ENCODE measurements around the gene EPG5. TPM values are rescaled to one million over a fixed set of nuclear protein-coding genes. Genes with fewer than 3 reads are reported as not detected.

EPG5 gene
- total and polyA plus RNA-seq, 12 donors, result 6.5 to 26.3 (median 20.4) TPM

DNA sequence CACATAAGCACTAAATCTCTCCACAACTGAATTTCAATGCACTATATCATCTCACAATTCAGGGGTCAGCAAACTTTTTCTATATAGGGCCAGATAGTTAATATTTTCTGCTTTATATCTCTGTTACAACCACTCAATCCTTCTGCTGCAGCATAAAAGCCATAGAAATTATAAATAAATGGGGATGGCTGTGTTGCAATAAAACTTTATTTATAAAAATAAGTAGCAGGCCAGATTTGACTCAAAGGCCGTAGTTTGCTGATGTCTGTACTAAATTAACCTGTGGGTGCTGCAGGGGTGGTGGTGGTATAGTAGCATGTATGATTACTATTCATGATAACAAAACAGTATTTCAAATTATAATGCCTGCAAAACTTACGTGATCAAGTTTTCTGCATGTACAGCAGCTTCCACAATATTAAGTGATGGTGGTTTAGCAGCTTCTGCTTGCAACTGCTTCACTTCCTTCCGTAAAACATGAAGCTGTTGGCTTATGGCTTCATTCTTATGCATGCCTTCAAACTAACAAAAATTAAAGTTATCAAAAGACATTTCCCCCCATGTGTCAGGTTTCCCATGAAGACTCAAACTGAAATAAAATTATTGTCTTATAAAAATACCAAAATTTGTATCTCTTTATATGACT, 77.6 kb downstream of the EPG5 start:
- H3K27ac ChIP-seq, result peak overlapping the region in 1 of 10 donors; percentile 73
- intact Hi-C loops (cut with DNase I), result loop anchor here in 1 of 10 donors (10.0 kb wide), 1 partner anchor 185 kb away; the partner anchor contains the start of gene PSTPIP2
- no peak for DNase-seq

DNA sequence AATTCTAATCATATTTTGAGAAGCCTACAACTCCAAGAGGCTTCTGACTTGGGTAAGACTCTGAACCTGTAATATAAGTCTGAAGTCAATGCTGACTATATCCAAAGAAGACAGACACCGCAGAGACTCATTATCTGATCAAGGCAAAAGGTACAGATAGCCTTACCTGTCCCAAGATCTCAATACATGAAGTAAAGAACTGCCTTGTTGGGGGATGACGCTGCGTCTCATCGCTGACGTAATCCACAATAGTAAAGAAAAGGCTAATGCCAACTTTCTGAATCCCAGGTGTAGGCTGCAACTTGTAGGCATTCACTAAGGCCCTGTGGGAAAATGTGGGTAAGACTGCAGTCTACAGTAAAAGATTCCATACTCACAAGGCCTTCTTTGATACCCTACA, 79.5 kb downstream of the EPG5 start:
- no peak overlapping the region for H3K4me3 ChIP-seq
- peaks cover 0 to 18% (median 0%) of the 10 kb centered on the region in 9 donors for H3K4me1 ChIP-seq
- TF ChIP-seq, protein P1, sequence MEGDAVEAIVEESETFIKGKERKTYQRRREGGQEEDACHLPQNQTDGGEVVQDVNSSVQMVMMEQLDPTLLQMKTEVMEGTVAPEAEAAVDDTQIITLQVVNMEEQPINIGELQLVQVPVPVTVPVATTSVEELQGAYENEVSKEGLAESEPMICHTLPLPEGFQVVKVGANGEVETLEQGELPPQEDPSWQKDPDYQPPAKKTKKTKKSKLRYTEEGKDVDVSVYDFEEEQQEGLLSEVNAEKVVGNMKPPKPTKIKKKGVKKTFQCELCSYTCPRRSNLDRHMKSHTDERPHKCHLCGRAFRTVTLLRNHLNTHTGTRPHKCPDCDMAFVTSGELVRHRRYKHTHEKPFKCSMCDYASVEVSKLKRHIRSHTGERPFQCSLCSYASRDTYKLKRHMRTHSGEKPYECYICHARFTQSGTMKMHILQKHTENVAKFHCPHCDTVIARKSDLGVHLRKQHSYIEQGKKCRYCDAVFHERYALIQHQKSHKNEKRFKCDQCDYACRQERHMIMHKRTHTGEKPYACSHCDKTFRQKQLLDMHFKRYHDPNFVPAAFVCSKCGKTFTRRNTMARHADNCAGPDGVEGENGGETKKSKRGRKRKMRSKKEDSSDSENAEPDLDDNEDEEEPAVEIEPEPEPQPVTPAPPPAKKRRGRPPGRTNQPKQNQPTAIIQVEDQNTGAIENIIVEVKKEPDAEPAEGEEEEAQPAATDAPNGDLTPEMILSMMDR (IDR thresholded peaks at IDR 0.05), result no peak
- intact Hi-C loops (cut with DNase I), result loop anchor here in 1 of 10 donors (10.0 kb wide), 1 partner anchor 187 kb away; the partner anchor contains the start of gene PSTPIP2
- no peaks in the 10 kb centered on the region for H3K27me3 ChIP-seq
- no peak overlapping the region for H3K27ac ChIP-seq
- H3K36me3 ChIP-seq, result peaks cover 0 to 99% (median 30%) of the 10 kb centered on the region in 9 donors
- no peak for ATAC-seq
- WGBS, 2 donors, result 98 to 99% methylated on average over 5 of the region's 5 CpGs
- no peaks in the 10 kb centered on the region for H3K9me3 ChIP-seq
- no peak for DNase-seq

More for the DNA sequence above, 77.6 kb downstream of the EPG5 start:
- TF ChIP-seq, protein P1 (IDR thresholded peaks at IDR 0.05), result no peak
- H3K9me3 ChIP-seq, result no peaks in the 10 kb centered on the region
- peaks cover 0 to 18% (median 0%) of the 10 kb centered on the region in 9 donors for H3K4me1 ChIP-seq
- no peak overlapping the region for H3K4me3 ChIP-seq
- H3K36me3 ChIP-seq, result peaks cover 0 to 97% (median 23%) of the 10 kb centered on the region in 9 donors
- 92 to 98% methylated on average over 3 of the region's 3 CpGs for WGBS, 2 donors
- no peak for ATAC-seq
- no peaks in the 10 kb centered on the region for H3K27me3 ChIP-seq

DNA sequence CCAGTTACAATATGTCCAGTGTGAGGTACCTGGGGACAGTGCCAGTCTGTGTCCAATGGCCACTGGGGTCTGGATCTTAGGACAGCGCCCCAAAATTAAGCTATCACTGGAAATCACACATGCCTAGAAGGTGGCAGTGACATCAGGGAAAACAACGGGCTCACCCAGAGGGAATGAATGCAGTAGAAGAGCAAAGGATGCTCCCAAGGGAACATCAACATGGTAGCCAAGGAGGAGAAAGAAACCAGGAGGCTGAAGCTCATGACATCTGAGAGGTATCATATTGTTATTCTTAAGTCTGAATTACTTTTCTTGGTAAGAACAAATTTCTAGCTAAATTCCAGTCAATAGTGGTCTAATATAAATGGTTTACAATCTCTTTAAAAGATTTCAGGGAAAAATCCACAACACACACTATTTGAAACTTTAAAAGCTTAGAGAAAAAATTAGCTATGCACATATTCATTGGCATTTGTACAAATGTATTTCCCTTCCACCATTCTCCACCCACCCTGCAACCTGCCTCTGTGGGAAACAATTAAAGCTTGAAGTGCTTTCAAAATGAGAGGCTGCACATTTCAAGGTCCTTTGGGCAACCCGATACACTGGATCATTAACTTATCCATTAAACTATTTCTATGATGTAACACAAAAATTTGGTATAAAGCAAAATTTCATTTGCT, 86.1 kb downstream of the EPG5 start:
- ATAC-seq, result no peak
- peaks cover 0 to 9% (median 3%) of the 10 kb centered on the region in 9 donors for H3K4me1 ChIP-seq
- 89 to 90% methylated on average over 3 of the region's 3 CpGs for WGBS, 2 donors
- TF ChIP-seq, protein P1 (IDR thresholded peaks at IDR 0.05), result no peak
- H3K27me3 ChIP-seq, result no peaks in the 10 kb centered on the region
- no peaks in the 10 kb centered on the region for H3K9me3 ChIP-seq
- intact Hi-C loops (cut with DNase I), result loop anchor here in 9 of 10 donors (1.0 to 10.0 kb wide), 7 partner anchors 189 to 214 kb away; partner anchors contain the start of gene PSTPIP2 (in 1 of the 9)
- no peak overlapping the region for H3K4me3 ChIP-seq
- H3K27ac ChIP-seq, result no peak overlapping the region
- no peak for DNase-seq
- peaks cover 0 to 94% (median 20%) of the 10 kb centered on the region in 9 donors for H3K36me3 ChIP-seq

Measured in heart right ventricle (tissue), 16 donors.